GM19239 (cell line): Measurements from ENCODE around the gene CLNK.
"Not testable (repeated sequence)": the region's sequence is repeated elsewhere in the genome, so short reads cannot be mapped to it uniquely, and the experiment has no call there.

ENCODE experiments used
- DNase-seq: peaks from one replicate; pipeline ENCODE4 v3.0.0; 2011; ENCODE audit warnings: low spot score; ENCODE audit not compliant: insufficient read length
- FAIRE-seq: peaks from 2 replicates; lab custom pipeline; 2011; peaks lifted over from hg19 to GRCh38; lab: Jason Lieb, UNC

Gene CLNK

DNA sequence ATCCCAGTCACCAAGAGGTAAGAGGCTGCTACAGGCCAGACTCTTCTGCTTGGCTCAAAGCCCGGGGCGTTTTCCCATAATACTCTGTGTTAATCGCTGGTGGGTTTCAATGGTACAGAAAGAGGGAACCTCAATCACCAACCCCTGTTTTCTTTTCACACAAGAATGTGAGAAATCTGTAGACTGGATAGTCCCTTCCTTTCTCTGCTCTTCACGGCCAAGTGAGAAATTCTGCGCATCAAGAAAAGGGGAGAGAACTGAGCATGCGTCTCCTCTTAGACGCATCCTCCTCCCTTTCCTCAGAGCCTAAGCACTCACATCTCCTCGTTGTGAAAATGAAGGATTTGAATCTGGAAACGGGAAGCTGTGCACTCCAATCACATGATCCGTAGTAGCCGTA, 64.7 kb downstream of the CLNK start:
- DNase-seq (no peak), FAIRE-seq (no peak)

GRCh38 chr4:10619220-10619619, 65.3 kb downstream of the CLNK start:
- FAIRE-seq = no peak
- no peak for DNase-seq

DNA sequence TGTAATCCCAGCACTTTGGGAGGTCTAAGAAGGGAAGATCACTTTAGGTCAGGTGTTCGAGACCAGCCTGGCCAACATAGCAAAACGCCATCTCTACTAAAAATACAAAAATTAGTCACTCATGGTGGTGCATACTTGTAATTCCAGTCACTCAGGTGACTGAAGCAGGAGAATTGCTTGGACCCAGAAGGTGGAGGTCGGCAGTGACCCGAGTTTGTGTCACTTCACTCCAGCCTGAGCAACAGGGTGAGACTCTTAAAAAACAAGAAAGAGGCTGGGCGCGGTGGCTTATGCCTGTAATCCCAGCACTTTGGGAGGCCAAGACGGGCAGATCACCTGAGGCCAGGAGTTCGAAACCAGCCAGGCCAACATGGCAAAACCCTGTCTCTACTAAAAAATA, 69.6 kb downstream of the CLNK start:
- FAIRE-seq, DNase-seq: not testable (repeated sequence)

DNA sequence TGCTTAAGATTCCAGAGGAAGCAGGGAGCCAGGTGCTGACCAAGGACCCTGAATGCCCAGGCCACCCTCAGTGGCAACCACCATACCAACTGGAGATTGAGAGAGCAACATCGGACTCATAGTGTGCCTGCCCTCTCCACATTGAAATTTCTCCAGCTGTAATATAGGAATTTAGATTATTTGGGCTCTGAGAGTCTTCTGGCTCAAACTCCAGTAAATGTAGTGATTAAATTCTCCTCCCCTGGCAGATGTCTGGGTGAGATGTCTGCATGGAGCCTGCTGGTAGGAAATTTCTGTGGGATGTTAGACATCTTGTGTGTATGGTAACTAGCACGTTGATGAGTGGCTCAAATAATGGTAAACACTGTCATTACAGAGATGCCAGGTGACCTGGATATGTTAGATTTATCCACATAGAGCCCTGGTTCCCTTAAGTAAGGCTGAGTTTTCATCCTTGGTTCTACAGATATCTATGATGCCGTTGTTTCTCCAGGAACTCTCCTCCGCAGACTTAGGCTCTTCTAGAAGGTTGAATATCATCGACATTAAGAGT, 70.6 kb downstream of the CLNK start:
- no peak for FAIRE-seq
- DNase-seq = no peak

DNA sequence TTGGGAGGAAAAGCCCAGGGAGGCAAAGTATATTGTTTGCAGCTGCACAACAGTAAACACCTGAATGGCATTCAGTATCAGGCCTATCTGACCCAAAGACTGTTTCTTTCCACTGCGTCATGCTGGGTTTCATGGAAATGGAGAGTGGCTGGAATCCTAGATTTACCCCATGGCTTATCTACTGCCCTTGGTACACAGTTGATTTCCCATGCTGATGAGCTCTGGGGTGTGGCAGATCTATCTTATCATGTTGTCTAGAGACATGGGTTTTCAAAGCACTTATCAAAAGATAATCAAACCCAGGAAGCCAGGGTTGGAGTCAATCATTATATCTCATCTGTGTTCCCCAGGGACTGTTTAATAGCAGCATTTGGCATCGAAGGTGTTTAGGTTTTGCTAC, 72.1 kb downstream of the CLNK start:
- DNase-seq (no peak), FAIRE-seq (no peak)

DNA sequence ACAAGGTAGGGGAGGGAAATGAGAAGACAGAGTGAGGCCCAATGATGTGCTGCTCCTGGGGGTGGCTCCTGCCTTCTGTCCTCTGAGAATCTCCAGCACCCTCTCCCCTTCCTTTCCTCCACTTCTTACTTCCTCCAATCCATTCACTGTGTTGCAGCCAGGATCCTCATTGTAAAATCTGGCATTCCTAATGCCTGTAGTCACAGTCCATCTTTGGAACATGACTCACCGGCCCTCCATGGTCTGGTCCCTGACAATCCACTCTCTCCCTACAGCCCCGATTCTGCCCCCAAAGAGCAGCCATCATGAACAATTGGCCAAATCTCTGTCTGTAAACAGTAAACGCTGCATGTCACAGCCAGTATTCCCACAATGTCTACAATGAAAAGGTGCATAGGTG, 72.9 kb downstream of the CLNK start:
- DNase-seq = no peak
- FAIRE-seq = no peak

GRCh38 chr4:10608501-10609219, 75.9 kb downstream of the CLNK start:
- FAIRE-seq (no peak), DNase-seq (no peak)

GRCh38 chr4:10607206-10607605, 77.4 kb downstream of the CLNK start:
- FAIRE-seq (no peak), DNase-seq (no peak)

DNA sequence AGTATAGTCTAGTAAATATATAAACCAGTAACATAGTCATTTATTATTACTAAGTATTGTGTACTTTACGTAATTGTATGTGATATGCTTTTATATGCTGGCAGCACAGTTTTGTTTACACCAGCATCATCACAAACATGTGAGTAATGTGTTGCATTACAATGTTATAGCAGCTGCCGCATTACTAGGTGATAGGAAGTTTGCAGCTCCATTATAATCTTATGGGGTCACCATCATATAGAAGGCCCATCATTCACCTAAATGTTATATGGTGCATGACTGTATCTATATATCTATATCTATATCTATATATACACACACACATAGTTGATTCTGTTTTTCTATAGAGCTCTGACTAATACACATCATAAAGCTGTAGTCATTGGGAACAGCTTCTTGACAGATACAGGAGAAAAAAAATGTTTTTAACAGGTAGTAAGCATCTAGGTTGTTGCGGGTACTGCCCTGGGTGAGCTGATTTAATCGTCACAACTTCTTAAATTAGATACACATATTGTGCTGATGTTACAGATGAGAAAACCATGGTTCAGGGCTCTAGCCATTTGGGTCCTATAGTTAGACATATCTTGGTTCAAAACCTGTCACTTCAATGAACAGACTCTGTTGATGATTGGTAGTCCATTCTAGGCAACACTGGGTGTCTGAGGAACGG, 77.9 kb downstream of the CLNK start:
- FAIRE-seq (no peak), DNase-seq (no peak)

- DNase-seq = no peak
- no peak for FAIRE-seq
Measured at GRCh38 chr4:10605746-10606482, 78.7 kb downstream of the CLNK start.

GRCh38 chr4:10605031-10605430, 79.5 kb downstream of the CLNK start:
- DNase-seq = no peak
- no peak for FAIRE-seq

GRCh38 chr4:10599574-10599973, 85.0 kb downstream of the CLNK start:
- no peak for FAIRE-seq
- no peak for DNase-seq

GRCh38 chr4:10598829-10599228, 85.7 kb downstream of the CLNK start:
- DNase-seq (no peak), FAIRE-seq (no peak)

- FAIRE-seq (no peak), DNase-seq (no peak)
Measured at GRCh38 chr4:10596586-10597290, 87.8 kb downstream of the CLNK start.

- no peak for DNase-seq
Measured at GRCh38 chr4:10593130-10593529, 91.4 kb downstream of the CLNK start.

DNA sequence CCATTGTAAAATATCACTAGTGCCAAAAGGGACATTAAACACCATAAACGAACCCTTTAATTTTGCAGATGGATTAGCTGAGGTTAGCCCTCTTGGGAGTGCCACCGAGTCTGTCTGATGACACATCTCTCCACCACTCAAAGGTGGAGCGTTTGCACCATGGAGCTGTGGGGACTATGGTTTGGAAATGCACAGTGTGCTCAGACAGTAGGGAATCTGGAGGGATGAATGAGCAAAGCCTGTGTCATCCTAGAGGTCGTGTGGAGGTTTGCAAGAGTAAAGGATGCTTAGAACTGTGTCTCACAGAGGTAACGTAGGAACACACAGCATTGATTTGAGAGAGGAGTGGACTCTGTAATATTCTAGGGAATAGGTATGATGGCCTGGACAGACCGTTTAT, 93.7 kb downstream of the CLNK start:
- FAIRE-seq (no peak), DNase-seq (no peak)

More at GRCh38 chr4:10593130-10593529, 91.4 kb downstream of the CLNK start:
- no peak for FAIRE-seq

DNA sequence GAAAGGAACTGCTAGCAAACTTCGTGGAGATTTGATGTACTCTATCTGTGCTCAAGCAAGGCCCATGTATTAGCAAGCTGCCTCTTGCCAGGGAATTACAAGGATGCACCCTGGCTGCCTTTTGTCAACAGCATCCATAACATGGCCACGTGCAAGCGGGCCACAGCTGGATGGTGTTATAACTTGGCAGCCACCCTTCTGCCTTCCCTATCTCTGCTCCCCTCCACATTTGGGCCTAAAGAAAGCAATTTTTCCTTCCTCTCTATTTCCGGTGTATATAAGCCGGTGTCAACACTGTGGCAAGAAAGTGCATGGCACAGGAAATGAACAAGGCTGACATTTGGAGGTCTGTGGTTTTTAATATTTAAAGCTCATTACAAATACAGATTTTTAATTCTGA, 94.8 kb downstream of the CLNK start:
- FAIRE-seq = no peak
- no peak for DNase-seq

GRCh38 chr4:10589321-10589720, 95.2 kb downstream of the CLNK start:
- FAIRE-seq = no peak
- DNase-seq = no peak

- FAIRE-seq (no peak), DNase-seq (no peak)
Measured at GRCh38 chr4:10587697-10588096, 96.9 kb downstream of the CLNK start.

DNA sequence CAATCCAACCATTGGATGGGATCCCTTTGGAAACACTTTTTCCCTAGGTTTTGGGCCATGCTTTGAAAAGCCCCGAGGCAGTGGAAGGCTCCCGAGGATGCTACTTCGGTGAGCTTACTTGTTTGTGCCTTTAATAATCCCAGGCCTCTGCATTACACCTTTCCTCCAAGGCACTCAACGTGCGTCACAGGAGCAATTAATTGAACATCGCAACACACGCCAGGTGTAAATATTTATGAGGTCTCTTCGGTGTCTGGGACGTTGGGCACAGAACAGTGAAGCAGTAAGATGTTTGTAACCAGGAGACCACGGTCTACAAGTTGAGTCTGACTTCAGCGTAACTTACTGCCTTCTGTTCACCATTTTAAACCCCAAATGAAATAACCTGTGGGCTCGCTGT, 97.3 kb downstream of the CLNK start:
- FAIRE-seq = no peak
- no peak for DNase-seq
